Stimulated activated CD4-positive, alpha-beta T cell treated with anti-CD3 and anti-CD28 coated beads, Interleukin-1b, Interleukin-23, amount 100 ng/mL, for 1 hour (primary cell): Measurements from ENCODE around the gene NGEF.
"Not testable (repeated sequence)": the region's sequence is repeated elsewhere in the genome, so short reads cannot be mapped to it uniquely, and the experiment has no call there.

Source experiments
- DNase-seq, 2 donors: peaks; one replicate each; pipeline ENCODE4 v3.0.0-alpha.2; 2020; ENCODE audit warnings: low read depth in 2 of 2

The NGEF gene

DNA sequence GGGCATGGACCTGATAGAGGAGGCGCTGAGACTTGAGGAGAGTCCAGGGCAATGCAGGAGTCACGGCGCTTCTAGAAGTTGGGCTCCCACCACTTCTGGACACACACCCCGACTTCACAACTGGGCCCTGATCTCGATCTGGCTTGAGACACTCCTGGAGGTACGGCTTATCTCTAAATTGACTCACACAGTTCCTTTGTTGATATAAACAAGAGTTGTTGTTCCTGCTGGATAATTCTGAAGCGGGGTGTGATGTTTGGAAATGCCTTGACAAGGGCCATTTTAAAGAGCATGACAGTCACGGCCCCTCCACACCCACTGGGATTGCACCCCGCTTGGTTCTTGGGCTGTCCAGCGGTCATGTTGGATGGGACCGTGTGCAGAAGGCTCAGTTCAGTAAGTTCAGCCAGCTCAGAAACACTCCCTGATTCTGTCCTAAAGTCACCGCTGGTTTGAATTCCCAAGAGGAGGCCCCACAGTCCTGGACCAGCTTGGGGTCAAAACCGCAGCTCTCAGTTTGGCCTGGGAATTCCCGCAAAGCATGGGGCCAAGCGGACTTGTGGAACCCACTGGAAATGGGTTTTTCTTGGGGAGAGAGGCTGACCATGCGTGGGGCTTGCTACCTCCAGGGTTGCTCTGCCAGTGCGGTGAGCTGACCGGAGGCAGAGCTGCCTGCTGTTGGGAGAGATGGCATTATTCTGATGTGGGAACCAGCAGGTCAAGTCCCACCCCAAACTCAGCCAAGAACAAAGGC, 10.1 kb upstream of the NGEF start:
- DNase-seq: no peak

DNA sequence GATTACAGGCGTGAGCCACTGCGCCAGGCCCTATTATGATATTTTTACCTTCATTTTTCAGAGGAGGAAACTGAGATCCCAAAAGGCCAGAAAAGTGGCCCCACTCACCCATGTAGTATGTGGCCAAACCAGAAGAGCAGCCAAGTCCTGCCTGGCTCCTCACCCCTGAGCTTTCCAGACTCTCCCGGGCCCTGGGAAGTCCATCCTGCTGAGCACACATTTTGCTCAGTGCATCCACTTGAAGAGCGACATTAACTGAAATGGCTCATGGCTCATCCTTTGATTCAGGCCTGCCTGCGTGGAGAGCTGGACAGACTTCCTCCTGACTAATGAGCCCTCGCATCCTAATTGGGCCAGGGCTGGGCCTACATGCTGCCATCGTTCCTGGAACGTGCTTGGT, 9.5 kb upstream of the NGEF start:
- no peak for DNase-seq

DNA sequence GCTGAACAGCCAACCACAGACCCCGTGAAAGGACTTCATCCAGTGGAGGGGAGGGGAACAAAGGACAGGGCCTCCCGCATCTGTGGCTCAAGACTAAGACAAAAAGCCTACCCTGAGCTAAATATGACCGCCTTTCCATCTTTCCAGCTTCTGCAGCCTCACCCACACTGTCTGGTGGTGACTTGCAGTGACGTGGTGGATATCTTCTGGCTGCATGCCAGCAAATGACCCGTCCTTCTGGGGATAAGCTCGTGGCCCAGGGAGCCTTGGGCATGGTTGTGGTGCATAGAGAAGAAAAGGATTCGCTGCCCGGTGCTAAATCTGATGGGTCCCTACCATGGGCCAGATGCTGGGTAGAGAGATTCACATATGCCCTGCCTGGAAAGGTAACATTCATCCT, 8.7 kb upstream of the NGEF start:
- DNase-seq: no peak

DNA sequence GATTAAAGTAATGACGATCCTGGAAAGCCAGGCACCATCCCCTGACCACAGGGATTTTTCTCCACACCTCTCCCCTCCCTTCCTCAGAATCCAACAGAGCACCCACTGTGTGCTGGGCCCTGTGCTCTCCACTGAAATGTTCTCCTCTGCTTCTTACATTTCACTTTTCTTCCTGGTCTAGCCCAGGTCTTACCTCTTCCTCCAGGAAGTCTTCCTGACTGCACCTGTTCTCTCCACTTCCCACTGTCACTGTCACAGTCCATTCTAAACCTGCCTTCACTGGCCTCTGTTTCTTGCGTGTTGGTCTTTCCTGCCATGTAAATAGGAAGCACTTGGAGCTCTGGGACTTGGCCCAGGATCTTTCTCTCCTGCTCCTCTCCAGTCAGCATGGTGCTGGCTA, 7.4 kb upstream of the NGEF start:
- no peak for DNase-seq

DNA sequence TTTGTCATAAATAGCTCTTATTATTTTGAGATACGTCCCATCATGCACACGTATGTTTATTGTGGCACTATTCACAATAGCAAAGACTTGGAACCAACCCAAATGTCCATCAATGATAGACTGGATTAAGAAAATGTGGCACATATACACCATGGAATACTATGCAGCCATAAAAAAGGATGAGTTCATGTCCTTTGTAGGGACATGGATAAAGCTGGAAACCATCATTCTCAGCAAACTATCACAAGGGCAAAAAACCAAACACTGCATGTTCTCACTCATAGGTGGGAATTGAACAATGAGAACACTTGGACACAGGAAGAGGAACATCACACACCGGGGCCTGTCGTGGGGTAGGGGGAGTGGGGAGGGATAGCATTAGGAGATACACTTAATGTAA, 6.6 kb upstream of the NGEF start:
- not testable (repeated sequence) for DNase-seq

DNA sequence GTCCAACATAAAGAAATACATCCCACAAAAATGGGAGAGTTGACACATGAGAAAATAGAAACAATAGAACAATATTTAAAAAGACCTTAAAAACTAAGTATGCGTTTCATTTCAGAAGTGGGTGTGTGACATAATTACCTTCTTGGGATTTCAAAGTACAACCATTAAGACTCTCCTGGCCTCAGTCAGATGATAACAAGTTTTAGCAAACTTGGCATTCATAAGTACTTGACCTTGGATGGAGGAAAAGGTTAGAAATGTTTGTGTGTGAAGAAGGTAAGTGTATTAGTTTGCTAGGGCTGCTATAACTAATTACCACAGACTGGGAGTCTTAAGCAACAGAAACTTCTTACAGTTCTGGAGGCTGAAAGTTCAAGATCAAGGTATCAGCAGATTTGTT, 4.9 kb upstream of the NGEF start:
- DNase-seq: no peak

DNA sequence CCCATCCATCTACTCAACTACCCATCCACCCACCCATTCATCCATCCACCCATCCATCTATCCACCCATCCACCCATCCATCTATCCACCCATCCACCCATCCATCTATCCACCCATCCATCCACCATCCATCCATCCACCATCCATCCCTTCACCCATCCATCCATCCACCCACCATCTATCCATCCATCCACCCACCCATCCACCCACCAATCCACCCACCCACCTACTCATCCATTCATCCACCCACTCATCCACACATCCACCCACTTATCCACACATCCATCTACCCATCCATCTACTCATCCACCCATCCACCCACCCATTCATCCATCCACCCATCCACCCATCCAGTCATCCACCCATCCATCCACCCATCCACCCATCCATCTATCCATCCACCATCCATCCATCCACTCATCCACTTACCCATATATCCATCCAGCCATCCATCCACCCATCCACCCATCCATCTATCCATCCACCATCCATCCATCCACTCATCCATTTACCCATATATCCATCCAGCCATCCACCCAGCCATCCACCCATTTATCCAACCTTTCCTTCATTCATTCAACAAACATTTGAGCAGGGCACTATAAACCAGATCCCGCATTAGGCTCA, 2.1 kb upstream of the NGEF start:
- no peak for DNase-seq

DNA sequence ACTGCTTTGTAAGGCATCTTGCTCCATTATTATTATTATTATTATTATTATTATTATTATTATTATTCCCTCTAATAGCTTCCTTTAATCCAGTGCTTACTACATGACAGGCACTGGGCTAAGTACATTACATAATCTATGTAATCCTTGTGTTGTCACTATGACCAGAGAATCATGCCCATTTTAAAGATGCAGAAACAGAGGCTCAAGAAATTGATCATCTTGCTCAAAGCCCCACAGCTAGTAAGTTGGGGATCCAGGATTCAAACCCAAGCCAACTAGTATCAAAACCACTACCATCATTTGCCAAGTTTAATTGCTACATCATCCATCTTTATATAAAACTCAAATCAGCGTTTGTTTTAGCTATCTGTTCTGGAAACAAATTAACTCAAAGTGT, 594 bp upstream of the NGEF start:
- DNase-seq: no peak

DNA sequence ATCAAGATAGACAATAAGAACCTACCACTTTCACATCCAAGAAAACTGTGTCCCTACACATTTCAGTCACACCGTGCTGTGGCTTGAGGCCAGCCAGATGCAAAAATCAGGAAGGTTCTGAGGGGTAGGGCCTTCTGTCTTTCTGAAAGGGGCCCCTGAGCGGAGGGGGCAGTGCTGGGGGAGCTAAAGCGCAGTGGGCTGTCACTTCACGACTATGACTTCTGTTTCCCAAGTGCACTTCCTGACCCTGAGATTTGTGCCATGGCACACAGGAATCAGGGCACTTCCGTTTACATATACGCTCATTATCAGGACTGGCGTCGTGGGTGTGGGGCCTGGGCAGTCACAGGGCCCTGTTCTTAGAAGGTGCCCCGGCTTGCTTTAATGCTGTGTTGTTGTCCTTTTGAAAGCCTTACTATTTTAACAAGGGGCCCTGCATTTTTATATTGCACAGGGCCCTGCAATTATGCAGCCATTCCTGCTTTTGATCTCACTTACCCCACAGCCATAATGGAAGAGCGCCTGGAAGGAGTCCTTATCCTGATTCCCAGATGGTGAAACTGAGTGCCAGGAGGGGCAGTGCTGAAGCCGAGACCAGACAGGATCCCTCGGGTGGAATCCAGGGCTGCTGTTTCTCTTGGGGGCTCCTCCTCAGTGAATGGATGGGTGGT, 620 bp downstream of the NGEF start:
- no peak for DNase-seq

DNA sequence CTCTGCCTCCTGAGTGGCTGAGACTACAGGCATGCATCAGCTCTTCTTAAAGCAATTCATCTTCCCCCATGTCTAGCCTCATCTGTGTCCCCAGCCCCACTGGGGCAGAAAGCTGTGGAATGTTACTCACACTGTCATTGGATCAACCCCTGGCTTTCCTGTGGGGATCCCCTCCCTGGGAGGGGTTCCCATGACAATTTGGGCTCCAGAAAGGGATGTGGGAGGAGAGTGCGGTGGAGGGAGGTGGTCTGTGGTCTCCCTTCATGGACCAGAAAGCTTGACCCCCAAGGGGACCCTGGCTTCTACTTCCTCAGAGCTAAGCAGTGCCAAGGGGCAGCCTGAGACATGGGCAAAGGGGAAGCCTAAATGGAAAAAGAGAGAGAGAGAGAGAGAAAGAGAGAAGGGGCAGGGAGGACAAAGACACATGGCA, 1.3 kb downstream of the NGEF start:
- no peak for DNase-seq

DNA sequence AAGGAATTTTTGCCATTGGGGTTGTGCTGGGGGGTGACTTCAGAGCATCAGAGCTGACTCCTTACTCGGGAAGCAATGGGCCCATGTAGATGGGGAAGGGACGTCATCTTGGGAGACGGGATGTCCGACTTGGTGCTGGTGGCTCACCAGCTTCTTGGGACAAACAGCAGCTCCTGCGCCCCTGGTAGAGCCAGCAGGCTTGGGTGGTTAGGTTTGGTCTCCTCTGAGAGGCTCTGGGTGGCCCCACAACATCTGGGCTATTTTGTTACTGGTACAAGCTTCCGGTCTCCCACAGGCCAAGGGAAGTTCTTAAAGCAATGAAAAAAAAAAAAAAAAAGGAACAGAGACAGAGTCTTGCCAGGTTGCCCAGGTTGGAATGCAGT, 1.8 kb downstream of the NGEF start:
- DNase-seq: no peak

DNA sequence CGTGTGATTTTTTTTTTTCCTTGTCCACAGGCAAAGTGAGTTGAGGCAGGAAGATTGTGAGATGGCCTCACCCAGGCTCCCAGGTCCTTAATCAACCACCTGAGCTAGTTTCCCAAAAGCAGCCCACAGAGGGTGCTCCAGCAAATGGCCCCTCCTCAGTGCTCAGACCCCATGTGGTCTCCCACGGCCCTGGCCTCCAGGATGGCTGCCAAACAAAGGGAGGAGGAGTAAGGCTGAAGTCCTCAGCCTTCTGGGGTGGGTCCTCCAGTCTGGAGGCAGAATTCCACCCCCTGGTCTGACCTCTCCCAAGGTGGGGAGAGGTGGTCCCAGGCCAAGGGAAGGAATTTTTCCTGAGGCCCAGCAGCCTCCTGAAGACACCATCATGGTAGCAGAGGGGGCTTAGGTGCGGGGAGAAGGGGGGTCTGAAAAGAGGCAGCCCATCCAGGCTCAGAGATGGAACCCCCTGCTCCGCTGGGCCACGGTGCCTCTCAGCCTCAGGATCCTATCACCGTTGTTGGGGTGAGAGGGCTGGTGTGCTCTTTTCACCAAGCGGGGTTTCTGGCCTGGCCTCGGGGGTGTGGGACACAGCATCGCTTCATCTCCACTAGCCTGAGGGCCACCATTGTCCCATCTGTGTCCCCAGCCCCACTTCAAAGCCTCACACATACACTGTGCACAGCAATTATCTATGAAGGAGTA, 2.3 kb downstream of the NGEF start:
- DNase-seq: no peak

DNA sequence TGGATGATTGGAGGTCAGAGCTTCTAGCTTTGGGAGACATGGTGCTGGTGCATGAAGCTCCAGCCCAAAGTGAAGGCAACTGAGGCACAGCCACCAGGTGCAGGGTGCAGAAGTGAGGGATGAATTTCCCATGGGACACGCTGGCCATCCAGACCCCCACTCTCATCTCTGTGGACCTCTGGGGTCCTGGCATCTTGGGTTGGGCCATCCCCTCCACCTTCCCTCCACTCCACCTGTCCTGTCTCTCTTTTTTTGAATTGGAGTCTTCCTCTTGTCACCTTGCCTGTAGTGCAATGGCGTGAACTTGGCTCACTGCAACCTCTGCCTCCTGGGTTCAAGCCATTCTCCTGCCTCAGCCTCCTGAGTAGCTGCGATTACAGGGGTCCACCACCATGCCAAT, 3.4 kb downstream of the NGEF start:
- DNase-seq: no peak

DNA sequence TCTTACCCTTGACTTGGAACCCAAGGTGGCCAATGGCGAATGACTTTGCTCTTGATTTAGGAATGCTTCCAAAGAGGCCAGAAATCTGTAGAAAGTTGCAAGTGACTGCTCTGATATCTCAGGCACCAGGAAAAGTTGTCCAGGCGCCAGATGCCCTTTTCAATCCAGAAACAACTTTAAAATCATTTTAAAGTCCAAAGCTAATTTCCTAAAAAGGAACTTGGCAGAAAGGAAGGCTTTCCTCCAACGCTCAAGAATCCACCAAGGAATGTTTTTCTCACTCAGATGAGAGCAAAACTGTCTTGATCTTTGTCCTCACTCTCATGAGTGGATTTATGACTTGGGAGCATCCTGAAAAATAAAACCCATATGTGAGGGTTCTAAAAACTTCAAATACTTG, 5.3 kb downstream of the NGEF start:
- no peak for DNase-seq

DNA sequence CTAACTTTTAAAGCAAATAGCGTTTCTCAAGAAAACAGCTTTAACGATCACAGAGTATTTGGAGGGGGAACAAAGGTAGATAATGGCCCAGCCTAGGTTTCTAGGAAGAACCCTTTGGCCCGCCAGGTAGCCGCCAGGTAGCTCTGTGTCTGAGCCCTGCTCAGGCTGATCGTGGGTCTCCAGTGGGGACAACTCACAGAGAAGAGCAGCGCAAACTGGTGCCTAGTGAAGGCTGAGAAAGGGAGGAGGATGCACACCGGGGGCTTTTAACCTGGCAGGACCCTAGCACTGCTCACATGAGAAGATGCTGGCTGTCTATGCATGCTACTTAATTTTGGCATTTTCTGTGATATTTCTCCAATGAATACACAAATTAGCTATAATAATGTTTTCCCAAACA, 5.8 kb downstream of the NGEF start:
- no peak for DNase-seq

DNA sequence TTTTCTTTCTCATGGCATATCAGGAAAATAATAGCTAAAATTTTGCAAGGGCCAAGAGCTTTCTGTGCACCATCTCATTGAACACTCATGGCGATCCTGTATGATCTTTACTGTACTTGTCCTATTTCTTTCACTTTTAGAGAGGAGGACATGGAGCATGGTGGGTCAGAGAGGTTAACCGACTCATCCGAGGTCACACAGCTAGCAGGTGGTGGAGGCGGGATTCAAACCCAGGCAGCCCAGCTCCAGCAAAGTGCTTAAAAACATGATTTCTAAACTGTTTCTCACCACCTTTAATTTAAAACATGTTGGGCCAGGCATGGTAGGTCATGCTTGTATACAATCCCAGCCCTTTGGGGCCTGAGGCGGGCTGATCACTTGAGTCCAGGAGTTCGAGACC, 6.4 kb downstream of the NGEF start:
- no peak for DNase-seq

DNA sequence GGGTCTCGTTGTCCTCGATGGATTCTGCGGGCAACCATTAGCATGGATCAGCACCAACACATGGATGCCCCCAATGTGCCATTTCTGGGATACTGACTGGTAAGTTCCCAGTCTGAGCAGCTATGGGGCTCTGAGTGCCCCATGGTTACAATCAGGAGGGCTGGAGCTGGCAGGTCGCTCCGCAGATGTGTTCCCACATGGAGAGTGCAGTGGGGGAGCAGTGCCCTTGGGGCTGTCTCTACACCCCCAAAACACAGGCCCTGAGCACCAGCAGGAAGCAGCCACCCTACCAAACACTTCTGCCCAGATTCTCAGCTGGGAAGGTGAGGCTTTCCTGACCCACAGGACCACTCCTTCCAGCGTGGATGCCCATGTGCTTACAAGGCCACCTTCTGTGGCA, 8.0 kb downstream of the NGEF start:
- no peak for DNase-seq

DNA sequence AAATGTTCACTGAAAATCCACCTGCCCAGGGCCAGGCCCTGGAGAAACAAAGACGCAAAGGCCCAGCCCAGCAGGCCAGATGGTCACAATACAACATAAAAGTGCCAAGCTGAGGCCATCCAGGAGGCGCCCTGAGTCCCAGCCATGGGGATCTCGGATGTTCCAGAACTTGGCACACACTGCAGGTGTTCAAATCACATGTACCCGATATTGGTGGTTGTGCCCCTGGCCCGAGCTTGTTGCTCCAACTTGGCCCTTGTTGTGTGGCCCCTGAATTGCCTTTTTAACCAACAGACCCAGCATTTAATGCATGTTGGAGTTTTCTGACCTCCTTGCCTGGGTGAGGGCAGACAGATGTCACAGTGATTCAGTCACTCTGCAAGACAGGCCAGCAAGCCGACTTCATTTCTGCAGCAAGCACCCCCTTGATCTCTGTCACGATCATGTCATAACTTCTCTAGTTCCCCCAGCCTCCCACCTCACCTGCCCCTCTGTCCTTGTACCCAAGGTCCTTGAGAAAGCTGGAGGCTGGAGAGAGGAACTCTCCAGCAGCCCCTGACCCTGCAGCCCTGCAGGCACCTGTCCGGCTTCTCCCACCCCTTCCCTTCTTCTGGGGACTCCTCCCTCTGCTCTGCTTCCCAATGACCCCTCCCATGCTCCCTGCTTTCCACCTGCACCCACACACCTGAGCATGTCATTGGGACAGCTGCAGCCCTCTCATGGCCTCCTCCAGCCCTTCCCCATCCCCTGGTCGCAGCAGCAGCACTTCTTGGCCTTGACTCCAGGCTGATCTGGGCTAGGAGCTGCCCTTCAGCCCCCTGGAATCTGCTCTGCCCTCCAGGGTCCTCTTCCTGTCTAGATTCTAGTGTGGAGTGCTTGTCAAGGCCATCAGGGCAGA, 9.1 kb downstream of the NGEF start:
- no peak for DNase-seq

DNA sequence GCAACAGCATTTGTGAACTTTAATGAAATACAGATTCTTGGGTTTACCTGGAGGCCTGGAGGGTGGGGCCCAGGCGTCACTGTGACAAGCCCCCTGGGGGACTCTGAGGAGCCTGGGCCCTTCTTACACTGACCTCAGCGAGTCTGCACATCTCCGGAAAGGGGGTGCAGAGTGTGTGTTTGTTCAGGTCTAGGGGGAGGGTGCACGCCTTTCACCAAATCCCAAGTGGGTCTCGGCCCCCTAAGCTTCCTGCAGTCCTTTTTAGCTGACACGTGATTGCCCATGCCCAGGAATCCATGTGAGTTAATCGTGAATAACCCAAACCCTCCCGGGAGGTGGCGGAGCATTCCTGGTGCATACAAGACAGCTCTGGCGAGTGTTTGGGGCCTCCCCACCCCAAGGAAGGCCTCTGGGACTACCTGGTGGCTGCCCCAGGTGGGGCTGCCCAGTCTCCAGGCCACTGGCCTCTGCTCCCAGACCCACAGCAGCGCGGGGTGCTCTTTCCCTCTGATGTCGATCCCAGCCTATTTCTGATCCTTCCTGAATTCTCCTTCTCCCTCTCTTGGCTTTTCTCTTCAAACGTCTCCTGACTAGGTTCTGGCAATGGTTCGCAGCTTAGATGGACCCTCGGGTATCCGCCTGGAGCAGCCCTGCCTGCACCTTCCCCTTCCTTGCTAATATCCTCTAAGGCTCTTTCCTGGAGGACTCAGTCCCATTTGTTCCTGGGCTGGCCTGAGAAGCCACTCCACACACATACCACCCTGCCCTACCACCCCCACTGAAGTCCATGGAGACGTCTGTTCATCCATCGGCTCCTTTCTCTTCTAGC, 10.0 kb downstream of the NGEF start:
- DNase-seq: no peak

DNA sequence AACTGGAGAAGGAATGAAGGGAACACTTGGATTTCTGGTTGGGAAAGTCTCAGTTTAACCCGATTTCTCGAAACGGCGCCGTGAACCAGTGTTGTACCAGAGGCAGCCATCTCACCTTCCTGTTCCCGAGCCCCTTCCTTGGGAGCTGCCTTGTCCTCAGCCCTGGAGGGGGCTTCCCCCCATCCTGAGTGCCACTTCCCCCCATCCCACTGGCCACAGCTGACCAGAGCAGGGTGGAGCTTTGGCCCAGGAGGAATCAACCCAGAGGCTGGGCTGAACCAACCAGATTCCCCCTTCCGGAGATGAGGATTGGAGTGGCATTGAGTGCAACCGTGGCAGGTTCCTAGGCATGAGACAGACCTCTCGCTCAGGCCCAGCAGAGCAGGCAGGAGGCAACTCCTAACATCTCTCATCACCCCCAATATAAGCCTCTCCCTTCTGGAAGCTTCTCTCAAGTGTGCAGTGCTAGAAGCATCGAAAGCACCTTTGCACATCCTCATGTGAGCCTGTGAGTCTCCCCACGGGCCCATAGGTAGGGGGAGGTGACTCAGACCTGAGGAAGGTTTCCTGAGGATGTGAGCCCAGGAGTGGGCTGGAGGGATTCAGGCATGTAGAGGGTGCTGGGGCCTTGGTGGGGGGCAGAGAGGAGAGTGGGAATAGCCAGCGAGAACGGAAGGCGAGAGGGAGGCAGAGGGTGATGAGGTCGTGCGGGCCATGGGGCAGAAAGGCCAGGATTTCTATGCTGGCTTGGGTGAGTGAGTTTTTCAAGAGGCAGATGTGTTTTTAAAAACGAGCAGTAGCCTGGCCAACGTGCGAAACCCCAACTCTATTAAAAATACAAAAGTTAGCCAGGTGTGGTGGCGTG, 11.9 kb downstream of the NGEF start:
- no peak for DNase-seq
